ENCODE results near the gene STK26.
"Not testable (repeated sequence)": the region's sequence is repeated elsewhere in the genome, so short reads cannot be mapped to it uniquely, and the experiment has no call there.

Gene STK26

DNA sequence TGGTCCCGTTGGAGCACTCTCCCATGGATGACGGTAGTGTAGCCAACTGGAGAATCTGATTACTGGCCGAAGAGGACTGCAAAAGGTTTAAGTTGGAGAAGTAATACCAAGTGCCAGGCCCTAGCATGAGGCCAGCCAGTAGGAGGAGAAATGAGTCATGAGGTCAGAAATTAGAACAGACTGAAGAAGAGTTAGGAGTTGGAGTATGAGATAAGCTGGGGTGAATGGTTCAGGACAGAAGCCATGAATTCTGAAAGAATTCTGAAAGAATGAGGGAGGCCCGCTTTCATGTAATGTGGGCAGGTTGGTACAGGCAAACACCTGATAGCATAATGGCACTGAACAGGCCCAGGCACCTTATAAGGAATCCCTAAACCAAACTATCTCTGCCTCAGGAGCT lies 18.4 kb upstream of the STK26 start:
- TF ChIP-seq, protein P1, sequence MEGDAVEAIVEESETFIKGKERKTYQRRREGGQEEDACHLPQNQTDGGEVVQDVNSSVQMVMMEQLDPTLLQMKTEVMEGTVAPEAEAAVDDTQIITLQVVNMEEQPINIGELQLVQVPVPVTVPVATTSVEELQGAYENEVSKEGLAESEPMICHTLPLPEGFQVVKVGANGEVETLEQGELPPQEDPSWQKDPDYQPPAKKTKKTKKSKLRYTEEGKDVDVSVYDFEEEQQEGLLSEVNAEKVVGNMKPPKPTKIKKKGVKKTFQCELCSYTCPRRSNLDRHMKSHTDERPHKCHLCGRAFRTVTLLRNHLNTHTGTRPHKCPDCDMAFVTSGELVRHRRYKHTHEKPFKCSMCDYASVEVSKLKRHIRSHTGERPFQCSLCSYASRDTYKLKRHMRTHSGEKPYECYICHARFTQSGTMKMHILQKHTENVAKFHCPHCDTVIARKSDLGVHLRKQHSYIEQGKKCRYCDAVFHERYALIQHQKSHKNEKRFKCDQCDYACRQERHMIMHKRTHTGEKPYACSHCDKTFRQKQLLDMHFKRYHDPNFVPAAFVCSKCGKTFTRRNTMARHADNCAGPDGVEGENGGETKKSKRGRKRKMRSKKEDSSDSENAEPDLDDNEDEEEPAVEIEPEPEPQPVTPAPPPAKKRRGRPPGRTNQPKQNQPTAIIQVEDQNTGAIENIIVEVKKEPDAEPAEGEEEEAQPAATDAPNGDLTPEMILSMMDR (conservative IDR thresholded peaks at IDR 0.05; ENCODE audit: low read depth, low read length) = no peak
- H4K20me1 ChIP-seq (ENCODE audit: insufficient read depth) = no peaks in the 10 kb centered on the region
- H3K27ac ChIP-seq = no peak overlapping the region
- H3K27me3 ChIP-seq (ENCODE audit: insufficient read depth, low read depth) = no peaks in the 10 kb centered on the region
- no peak overlapping the region for H3K9ac ChIP-seq
- H3K4me3 ChIP-seq (IDR thresholded peaks at IDR 0.05; ENCODE audit: insufficient read depth, low read depth, low read length) = no peak overlapping the region
- H3K36me3 ChIP-seq (ENCODE audit: insufficient read depth) = no peaks in the 10 kb centered on the region
- H3K4me2 ChIP-seq = no peak overlapping the region
- no peaks in the 10 kb centered on the region for H3K79me2 ChIP-seq (ENCODE audit: insufficient read depth, low read depth)
- H3K4me1 ChIP-seq (ENCODE audit: low read depth, poor library complexity, severe bottlenecking) = no peaks in the 10 kb centered on the region
- no peak overlapping the region for H2AFZ ChIP-seq (ENCODE audit: low read depth)

DNA sequence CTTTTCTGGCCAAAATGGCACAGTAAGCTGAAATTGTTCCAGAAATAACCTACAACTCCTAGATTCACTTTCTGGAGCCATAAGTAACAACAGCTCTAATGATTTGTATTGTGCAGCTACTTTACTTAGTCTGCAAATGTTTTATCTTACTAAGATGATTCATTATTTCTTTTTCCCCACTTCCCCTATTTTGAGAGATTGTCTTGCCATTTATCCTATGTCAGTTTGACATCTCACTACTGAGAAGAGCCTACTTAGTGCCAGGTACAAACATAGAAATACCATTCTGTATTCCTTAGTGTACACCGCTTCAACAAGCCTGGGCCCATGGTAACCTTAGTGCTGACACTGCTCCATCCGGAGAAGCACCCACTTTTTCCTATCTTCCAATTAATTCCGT lies 13.8 kb upstream of the STK26 start:
- Histone ChIP-seq H3K36me3 (ENCODE audit: insufficient read depth) (no peaks in the 10 kb centered on the region), H4K20me1 (ENCODE audit: insufficient read depth) (no peaks in the 10 kb centered on the region), H3K27me3 (ENCODE audit: insufficient read depth, low read depth) (no peaks in the 10 kb centered on the region), H3K4me2 (no peak overlapping the region), H3K4me3 (IDR thresholded peaks at IDR 0.05; ENCODE audit: insufficient read depth, low read depth, low read length) (no peak overlapping the region), H3K4me1 (ENCODE audit: low read depth, poor library complexity, severe bottlenecking) (no peaks in the 10 kb centered on the region), H3K27ac (no peak overlapping the region), H3K9ac (no peak overlapping the region), H2AFZ (ENCODE audit: low read depth) (no peak overlapping the region), H3K79me2 (ENCODE audit: insufficient read depth, low read depth) (no peaks in the 10 kb centered on the region)
- TF ChIP-seq, protein P1 (conservative IDR thresholded peaks at IDR 0.05; ENCODE audit: low read depth, low read length) = no peak

DNA sequence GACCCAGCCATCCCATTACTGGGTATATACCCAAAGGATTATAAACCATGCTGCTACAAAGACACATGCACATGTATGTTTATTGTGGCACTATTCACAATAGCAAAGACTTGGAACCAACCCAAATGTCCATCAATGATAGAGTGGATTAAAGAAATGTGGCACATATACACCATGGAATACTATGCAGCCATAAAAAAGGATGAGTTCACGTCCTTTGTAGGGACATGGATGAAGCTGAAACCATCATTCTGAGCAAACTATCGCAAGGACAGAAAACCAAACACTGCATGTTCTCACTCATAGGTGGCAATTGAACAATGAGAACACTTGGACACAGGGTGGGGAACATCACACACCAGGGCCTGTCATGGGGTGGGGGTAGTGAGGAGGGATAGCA lies 12.9 kb upstream of the STK26 start:
- not testable (repeated sequence) for H4K20me1 ChIP-seq (ENCODE audit: insufficient read depth); H3K4me3 ChIP-seq (IDR thresholded peaks at IDR 0.05; ENCODE audit: insufficient read depth, low read depth, low read length); H3K27ac ChIP-seq; H3K79me2 ChIP-seq (ENCODE audit: insufficient read depth, low read depth); H3K4me2 ChIP-seq; H2AFZ ChIP-seq (ENCODE audit: low read depth); H3K9ac ChIP-seq; H3K4me1 ChIP-seq (ENCODE audit: low read depth, poor library complexity, severe bottlenecking); H3K36me3 ChIP-seq (ENCODE audit: insufficient read depth); H3K27me3 ChIP-seq (ENCODE audit: insufficient read depth, low read depth)

DNA sequence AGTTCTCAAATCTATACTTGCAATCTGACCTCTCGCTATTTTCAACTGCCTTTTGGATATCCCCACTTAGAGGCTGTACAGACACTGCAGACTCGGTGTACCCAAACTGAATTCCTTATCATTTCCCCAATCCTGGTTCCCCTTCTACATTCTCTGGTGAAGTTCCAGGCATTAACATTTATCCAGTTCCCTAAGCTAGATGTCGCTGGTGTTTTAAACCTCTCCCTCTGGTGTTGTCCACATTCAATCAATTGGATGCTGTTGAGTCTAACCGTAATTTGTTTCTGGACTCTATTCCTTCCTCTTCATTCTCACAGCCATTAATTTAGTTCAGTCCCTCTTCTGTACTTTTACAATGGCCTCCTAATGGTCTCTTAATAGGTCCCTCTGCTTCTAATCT lies 7.2 kb upstream of the STK26 start:
- H3K4me3 ChIP-seq (IDR thresholded peaks at IDR 0.05; ENCODE audit: insufficient read depth, low read depth, low read length) = no peak overlapping the region
- no peaks in the 10 kb centered on the region for H3K79me2 ChIP-seq (ENCODE audit: insufficient read depth, low read depth)
- H4K20me1 ChIP-seq (ENCODE audit: insufficient read depth) = no peaks in the 10 kb centered on the region
- no peaks in the 10 kb centered on the region for H3K27me3 ChIP-seq (ENCODE audit: insufficient read depth, low read depth)
- no peak overlapping the region for H3K9ac ChIP-seq
- H3K36me3 ChIP-seq (ENCODE audit: insufficient read depth) = no peaks in the 10 kb centered on the region
- no peak overlapping the region for H2AFZ ChIP-seq (ENCODE audit: low read depth)
- no peaks in the 10 kb centered on the region for H3K4me1 ChIP-seq (ENCODE audit: low read depth, poor library complexity, severe bottlenecking)
- no peak overlapping the region for H3K27ac ChIP-seq
- H3K4me2 ChIP-seq = no peak overlapping the region
- TF ChIP-seq, protein P1 (conservative IDR thresholded peaks at IDR 0.05; ENCODE audit: low read depth, low read length) = no peak

DNA sequence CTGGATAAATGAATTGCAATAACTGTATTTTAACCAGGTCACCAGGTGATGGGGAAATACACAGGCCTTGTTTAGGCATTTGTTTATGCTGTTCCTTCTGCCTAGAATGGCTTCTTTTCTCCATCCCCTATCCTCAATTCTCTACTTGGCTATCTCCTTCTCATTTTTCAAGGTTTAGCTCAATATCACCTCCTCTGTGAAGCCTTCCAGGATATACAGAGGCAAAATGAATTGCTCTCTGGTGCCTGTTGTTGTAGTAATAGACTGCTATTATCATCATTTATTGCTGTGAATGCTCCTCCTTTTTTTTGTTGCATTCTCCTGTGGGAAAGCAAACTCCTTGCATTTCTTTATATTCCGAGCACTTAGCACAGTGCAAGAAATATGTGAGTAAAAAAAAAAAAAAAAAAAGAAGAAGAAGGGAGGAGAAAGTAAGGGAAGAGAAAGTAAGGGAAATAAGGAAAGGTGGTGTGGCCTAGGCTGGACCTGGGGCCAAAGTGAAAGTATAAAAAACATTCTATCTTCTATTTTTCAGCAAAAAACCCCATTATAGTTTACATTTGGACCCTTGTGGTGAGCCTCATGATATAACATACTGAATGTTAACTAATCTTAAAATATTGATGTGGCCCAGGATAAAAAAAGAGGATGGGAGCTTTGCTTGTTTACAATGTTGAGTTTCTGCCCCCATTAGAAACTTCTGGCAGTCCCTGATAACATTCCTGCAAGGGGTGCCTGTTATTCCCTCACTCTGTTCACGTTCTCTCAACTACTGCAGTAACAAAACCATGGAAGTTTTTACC lies 6.3 kb upstream of the STK26 start:
- Histone ChIP-seq H3K27ac (no peak overlapping the region), H3K27me3 (ENCODE audit: insufficient read depth, low read depth) (no peaks in the 10 kb centered on the region), H3K4me1 (ENCODE audit: low read depth, poor library complexity, severe bottlenecking) (no peaks in the 10 kb centered on the region), H3K79me2 (ENCODE audit: insufficient read depth, low read depth) (no peaks in the 10 kb centered on the region), H2AFZ (ENCODE audit: low read depth) (no peak overlapping the region), H3K4me2 (no peak overlapping the region), H3K9ac (no peak overlapping the region), H3K36me3 (ENCODE audit: insufficient read depth) (no peaks in the 10 kb centered on the region), H4K20me1 (ENCODE audit: insufficient read depth) (no peaks in the 10 kb centered on the region), H3K4me3 (IDR thresholded peaks at IDR 0.05; ENCODE audit: insufficient read depth, low read depth, low read length) (no peak overlapping the region)
- TF ChIP-seq, protein P1 (conservative IDR thresholded peaks at IDR 0.05; ENCODE audit: low read depth, low read length) = no peak
